NOMO-1 (cell line): ENCODE data around the gene RICTOR.

ENCODE experiments used
- DNase-seq, 2 experiments: peaks; one replicate each; lab custom pipeline; 2025; ENCODE audit not compliant: unreplicated experiment in 2 of 2; lab: John Stamatoyannopoulos, UW

The RICTOR gene

GRCh38 chr5:39100301-39100850 is 26.2 kb upstream of the RICTOR start:
- no peak for DNase-seq

- DNase-seq: no peak
Observed at GRCh38 chr5:39099831-39100230, 25.6 kb upstream of the RICTOR start.

GRCh38 chr5:39093352-39093751 is 19.2 kb upstream of the RICTOR start:
- no peak for DNase-seq

GRCh38 chr5:39092581-39093351 is 18.6 kb upstream of the RICTOR start:
- DNase-seq: no peak

GRCh38 chr5:39091940-39092580 is 17.9 kb upstream of the RICTOR start:
- no peak for DNase-seq

- DNase-seq: no peak
Observed at GRCh38 chr5:39083968-39084367, 9.8 kb upstream of the RICTOR start.

GRCh38 chr5:39082995-39083394 is 8.8 kb upstream of the RICTOR start:
- DNase-seq: no peak

GRCh38 chr5:39080597-39081204 is 6.5 kb upstream of the RICTOR start:
- peak; percentile 61 to 80 for DNase-seq

- DNase-seq: no peak
Observed at GRCh38 chr5:39080168-39080567, 6.0 kb upstream of the RICTOR start.

- no peak for DNase-seq
Observed at GRCh38 chr5:39079147-39079546, 4.9 kb upstream of the RICTOR start.

- DNase-seq: peak; percentile 82 to 100
Observed at GRCh38 chr5:39076757-39077728, 2.8 kb upstream of the RICTOR start.

- DNase-seq: no peak
Observed at GRCh38 chr5:39076101-39076756, 2.0 kb upstream of the RICTOR start.

- peak in 1 of 2 experiments; percentile 57 for DNase-seq
Observed at GRCh38 chr5:39073767-39074016, 507 bp downstream of the RICTOR start.

GRCh38 chr5:39072925-39073766 is 1.1 kb downstream of the RICTOR start:
- DNase-seq: peak; percentile 77 to 90

GRCh38 chr5:39068099-39068498 is 6.1 kb downstream of the RICTOR start:
- DNase-seq: no peak

- DNase-seq: no peak
Observed at GRCh38 chr5:39064450-39064849, 9.7 kb downstream of the RICTOR start.

- no peak for DNase-seq
Observed at GRCh38 chr5:39063037-39063436, 11.2 kb downstream of the RICTOR start.

GRCh38 chr5:39062530-39062929 is 11.7 kb downstream of the RICTOR start:
- no peak for DNase-seq

GRCh38 chr5:39062104-39062503 is 12.1 kb downstream of the RICTOR start:
- no peak for DNase-seq
